ENCODE results near the gene ZNF526.

The ZNF526 gene, protein sequence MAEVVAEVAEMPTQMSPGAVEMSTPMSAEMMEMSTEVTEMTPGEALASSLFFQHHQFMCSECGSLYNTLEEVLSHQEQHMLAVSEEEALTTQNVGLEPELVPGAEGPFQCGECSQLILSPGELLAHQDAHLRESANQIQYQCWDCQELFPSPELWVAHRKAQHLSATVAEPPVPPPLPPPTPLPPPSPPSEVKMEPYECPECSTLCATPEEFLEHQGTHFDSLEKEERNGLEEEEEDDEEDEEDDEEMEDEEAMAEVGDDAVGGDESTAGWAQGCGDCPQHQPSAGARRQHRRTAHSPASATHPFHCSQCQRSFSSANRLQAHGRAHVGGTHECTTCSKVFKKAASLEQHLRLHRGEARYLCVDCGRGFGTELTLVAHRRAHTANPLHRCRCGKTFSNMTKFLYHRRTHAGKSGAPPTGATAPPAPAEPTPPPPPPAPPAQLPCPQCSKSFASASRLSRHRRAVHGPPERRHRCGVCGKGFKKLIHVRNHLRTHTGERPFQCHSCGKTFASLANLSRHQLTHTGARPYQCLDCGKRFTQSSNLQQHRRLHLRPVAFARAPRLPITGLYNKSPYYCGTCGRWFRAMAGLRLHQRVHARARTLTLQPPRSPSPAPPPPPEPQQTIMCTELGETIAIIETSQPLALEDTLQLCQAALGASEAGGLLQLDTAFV

DNA sequence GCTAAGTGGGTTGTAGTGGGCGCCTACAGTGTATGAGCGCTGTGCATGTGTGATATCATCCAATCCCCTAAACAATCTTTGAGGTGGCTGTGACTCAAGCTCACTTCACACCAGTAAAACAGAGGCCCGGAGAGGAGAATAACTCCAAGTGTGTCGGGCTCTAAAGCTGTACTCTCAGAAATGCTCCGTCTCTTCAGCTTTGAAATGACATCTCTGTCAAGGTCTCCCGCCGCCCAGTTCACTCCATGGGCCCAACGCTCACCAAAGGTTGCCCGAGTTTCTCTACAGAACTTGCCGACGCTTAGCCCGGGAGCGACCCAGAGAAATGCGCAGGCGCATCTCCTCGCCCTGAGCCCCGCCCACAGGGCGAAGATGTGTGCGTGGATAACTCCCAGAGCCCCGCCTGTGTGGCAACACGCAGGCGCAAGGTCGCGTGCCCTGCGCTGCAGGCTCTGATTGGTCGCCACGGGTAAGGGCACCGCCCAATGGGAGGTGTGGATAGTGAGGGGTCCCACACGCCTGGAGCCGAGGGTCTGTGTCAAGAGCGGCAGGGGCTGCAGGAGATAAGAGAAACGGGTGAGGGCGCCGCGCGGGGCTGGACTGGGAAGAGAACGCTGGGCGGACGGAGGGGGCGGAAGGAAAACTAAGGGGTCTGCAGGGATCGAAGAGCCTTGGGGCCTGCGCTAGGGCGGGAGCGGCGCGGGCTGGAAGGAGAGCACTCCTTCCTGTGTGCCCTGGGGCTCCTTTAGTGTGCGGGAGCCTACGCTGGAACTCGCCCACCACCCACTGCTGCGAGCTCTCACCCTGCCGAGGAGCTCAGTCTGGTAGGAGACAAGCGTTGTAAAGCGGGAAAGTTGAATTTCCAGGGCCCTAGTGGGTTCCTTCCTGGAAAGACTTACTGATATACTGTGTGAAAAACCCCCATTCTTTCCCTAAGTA lies at the start of gene ZNF526:
Gene ZNF526, plus strand, starts transcription at position 501 of the 939 bp plus-strand sequence. CDS start 4,092 bp downstream, outside the sequence.
- peak; percentile 95 for DNase-seq (ENCODE audit: low read depth)

DNA sequence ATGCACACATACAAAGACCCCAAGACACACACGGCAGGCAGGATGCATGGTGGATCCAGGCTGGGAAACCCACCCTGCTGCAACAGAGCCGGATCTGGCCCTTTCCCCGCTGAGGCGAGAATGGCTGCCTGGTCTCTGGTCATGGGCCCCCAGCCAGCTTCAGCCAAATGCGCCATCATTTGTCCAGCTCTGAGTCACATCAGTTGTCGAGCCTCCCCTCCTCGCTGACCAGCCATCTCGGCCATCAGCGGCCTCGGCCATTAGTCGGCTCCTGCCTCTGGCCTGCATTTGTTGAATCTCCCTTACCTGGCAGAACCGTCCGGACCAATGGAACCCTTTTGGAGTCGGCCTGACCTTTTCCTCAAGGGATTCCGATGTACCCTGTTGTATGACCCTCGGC lies 49.4 kb upstream of the ZNF526 start:
- no peak for DNase-seq (ENCODE audit: low read depth)

DNA sequence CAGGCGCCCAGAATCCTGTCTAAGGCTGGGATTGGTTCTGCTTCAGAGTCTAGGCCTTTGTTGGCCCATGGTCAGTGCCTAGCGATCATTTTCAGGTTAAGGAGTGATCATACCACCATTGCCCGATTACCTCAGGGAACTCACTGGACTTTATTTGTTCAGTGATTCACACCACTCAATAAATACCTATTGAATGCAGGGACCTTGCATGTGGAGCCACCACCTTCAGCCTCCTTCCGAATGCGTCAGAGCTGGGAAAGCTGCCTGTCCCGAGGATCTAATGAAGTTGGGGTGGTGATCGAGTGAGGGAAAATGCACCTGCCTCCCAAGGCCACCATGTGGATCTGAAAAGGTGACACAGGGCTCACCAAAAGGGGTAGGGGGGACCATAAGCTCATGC lies 47.9 kb upstream of the ZNF526 start:
- no peak for DNase-seq (ENCODE audit: low read depth)

DNA sequence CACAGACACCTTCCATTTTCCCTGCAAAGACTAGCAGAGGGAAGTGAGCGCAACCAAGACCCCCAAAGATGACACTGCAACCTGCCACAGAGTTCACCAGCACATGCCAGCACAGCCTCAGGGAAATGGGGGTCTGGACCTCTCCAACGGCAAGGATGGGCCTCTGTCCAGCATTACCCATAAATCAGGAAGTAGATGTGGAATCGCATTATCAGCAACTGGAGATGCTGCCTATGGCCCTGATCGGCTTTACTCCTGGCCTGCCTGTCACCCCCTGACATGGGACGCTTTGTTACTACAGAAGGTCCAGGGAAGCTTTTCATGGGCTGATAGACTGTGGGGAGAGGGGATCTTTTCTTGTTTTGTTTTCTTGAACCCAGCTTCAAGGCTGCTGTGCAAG lies 46.4 kb upstream of the ZNF526 start:
- DNase-seq (ENCODE audit: low read depth): no peak

DNA sequence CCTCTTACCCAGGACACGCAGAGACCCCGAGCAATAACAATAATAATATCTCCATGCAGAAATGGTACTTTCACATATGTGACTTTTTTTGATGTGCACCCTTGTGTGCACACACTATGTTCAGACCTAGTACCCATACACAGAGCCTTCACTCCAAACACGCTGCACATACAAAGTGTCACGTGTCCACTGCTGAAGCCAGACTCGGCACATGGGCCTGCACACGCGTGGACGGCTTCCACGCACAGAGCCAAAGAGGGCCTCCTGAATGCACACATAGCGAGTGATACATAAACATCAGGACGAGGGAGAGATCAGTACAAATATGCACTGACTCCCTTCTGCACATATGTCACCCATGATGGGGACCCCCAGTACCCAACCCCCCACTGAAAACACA lies 45.9 kb upstream of the ZNF526 start:
- no peak for DNase-seq (ENCODE audit: low read depth)

DNA sequence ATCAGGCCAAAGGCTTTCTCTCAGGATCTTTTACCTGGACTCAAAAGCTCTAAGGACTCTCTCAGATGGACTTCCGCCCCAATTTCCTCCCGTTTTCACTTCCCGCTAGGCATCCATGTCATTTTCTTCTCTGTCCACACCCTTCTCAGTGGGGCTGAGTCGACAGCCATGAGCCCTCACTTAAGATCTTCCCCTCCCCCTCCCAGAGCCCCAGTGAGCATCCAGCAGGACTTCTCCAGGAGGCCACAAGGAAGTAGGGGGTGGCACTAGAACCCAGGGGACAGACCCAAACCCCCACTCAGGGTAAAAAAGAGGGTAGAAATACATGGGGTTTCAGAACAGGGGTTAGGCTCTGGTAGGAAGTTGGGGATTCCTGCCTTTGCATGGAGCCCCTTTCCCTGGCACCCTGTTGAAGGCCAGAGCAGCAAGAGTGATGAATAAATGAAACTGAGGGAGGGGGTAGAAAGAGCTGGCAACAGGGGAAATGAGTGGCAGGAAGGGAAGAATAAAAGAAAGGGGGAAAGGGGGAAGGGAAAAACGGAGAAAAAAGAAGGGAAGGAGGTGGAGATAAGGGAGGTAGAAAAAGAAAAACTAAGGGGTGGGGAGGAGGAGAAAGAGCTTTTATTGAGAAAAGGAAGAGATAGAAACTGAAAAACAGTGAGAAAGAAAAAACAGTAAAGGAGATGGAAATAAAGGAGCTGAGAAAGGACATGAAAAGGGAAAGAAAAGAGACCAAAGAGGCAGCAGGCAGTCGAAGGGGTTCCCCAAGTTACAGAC lies 45.0 kb upstream of the ZNF526 start:
- no peak for DNase-seq (ENCODE audit: low read depth)

DNA sequence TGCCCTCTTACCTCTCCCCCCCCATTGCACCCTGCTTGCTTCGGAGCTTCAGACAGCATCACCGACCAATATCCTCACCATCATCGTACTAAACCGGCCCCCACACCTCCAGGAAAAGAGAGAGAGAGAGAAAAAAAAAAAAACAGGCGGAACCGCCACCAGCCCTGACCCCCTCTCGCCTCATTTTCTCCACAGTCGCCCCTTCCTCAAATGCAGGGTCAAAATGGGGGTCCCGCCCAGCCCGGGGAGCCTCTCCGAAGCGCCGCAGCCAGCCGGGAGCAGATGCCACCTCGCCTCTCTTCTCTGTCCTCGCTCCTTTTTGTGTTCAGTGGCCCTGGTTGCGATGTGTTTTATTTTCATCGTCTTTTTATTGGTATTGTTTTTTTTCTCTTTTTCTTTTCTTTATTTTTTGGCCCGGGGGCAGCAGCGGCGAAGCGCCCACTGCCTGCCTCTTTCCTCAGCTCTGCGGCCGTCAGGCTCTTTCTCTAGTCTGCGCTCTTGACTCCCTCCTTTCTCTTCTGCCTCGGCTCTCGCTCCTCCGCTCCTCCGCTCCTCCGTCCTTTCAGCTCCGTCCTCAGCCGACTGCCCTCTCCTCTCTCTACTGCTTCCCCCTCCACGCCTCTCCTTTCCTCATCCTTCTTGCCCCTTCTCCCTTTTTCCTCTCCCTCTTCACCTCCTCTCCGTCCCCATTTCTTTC lies 44.0 kb upstream of the ZNF526 start:
- DNase-seq (ENCODE audit: low read depth): no peak

DNA sequence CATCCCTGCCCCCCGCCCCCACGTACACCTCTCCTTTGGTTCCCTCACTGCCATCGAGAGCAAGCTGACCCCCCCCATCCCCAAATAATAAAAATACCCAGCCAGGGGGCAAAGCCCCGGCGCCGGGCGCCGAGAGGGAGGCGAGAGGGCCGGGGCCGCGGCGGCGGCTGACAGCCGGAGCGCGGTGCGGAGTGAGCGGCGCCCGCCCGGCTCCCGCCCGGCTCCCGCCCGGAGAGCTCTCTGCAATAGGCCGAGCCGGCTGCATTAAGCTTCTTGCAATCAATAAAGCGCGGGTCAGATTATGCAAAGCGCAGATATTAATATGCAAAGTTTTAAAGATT lies 43.5 kb upstream of the ZNF526 start:
- no peak for DNase-seq (ENCODE audit: low read depth)

DNA sequence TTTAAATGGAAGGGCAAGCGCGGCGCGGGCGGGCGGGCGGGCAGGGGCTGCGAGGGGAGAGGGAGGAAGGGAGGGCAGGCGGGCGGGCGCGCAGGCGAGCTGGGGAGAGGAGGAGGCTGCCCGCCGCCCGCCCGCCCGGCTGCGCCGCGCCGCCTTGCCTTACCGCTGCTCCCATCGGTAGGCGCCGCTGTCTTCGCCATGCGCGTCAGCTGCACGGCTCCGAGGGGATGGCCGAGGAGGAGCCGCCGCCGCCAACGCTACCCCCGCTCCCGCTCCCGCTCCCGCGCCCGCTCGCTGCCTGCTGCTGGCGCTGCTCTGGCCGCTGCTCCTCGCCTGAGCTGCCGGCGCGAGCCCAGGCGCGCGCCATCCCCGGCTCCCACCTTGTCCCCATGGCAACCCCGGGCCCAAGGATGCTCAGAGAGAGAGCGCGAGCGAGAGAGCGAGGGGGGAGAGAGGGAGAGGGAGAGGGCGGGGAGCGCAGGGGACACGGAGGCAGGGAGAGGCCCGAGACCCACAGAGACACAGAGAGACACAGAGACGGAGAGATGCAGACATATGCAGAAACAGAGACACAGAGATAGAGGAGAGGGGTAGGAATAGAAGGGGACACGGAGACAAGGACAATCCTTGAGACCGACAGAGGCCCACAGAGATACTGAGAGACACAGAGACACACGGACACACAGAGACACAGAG lies 43.0 kb upstream of the ZNF526 start:
- peak; percentile 66 for DNase-seq (ENCODE audit: low read depth)

DNA sequence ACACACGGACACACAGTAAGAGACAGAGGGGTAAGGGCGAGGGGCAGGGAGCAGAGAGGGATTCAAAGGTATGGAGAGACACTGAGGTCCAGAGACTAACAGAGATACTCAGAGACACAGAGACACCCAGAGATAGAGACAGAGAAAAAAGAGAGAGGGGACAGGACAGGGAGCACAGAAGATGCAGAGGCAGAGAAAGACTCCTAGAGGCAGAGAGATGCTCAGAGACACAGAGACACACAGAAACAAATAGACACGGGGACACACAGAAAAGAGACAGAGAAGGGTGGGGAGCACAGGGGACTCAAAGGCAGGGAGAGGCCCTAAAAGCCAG lies 42.5 kb upstream of the ZNF526 start:
- no peak for DNase-seq (ENCODE audit: low read depth)

DNA sequence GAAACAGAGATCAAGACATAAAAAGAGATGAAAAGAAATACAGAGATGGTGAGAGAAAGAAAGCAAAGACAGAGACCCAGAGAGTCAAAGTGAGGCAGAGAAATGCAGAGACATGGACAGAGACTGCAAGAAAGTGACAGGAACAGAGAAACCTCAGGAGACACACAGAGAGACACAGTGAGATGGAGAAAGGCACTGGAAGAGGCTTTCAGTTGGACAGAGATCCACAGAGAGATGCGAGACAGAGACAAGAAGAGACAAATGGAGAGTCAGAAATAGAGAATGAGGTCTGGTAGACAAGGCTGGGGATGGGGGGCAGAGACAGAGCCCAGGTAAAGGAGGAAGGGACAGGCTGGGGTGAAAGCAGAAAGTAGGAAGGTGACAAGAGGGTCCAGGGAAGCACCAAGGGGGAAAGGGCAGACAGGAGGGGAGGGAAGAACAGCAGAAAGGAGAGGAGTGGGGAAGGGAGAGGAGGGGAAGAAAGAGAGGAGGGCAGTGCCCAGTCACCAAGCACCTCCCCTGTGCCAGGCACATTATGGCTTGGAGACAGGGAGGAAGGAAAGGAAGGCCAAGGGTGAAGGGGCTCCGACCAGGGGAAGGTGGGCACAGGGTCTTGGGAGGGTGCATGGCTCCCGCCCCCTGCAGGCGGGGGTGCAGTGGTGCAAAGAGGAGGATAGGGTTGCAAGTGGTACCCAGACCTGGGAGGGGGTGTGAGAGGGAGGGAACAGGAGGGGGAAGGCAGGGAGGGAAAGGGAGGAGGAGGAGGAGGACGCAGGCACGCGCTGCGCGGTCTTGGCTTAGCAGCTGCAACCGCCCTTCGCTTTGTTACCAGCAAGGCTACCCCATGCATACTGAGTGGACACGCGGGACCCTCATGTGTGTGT lies 41.1 kb upstream of the ZNF526 start:
- no peak for DNase-seq (ENCODE audit: low read depth)

DNA sequence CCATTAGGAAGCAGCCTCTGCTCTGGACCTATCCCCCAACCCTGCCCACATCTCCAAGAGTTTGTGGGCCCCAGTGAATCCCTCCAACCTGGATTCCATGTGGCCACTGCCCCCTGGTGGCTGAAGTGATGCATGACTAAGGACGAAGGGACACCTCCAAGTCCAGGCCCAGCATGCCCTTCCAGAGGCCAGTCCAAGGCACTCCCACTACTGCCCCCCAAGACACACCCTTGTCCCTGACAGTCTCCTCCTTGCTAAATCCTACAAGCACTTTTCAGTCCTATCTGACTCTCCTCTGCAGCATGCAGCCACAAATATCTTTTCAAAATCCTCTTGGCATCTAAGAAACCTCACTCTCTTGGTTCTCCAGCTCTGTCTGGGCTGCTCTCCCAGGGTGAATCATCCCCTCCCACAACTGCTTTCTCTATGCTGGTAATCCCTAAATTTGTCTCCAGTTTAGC lies 35.7 kb upstream of the ZNF526 start:
- peak; percentile 61 for DNase-seq (ENCODE audit: low read depth)

DNA sequence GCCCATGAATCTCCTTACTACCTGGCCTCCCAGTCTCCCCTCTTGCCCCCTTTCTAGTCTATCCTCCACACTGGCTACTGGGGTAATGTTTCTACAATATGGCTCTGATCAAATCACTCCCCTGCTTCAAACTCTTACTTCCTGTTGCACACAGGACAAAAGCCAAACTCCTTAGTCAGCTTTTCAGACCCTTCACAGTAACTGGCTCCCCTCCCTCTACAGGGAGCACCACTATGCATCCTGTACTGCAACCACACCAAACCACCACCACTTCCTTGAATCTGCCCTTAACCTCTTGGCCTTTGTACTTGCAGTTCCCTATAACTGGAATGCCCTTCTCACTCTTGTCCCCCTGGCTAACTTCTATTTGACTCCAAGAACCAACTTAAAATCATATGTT lies 34.8 kb upstream of the ZNF526 start:
- no peak for DNase-seq (ENCODE audit: low read depth)

DNA sequence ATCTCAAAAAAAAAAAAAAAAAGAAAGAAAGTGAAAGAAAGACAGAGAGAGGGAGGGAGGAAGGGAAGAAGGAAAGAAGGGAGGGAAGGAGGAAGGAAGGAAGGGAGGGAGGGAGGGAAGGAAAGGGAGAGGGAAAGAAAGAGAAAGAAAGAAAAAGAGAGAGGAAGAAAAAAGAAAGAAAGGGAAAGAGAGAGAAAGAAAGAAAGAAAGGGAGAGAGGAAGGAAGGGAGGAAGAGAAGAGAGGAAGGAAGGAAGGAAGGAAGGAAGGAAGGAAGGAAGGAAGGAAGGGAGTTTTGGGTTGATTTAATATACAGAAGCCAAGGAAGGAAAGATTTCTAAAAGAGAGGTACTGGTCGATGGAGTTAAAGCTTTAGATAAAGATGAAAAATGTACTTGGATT lies 31.4 kb upstream of the ZNF526 start:
- DNase-seq (ENCODE audit: low read depth): no peak

DNA sequence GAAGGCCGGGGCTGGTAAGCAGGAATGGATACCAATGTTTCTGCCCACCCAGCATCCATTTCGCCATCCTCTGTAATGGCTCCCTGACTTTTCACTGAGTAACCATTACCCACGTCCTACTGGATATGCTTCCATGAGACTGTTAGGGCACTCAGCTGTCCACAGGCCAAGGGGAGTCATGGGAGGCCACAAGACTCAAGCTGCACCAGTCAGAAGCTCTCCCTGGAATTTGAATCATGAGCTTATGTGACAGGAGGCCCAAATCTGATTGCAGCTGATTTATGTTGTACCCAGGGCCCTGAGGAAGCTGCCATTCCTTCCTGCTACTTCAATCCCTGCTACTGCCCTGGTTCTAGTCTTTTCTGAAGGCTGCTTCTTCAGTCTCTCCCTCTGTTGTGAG lies 31.0 kb upstream of the ZNF526 start:
- no peak for DNase-seq (ENCODE audit: low read depth)

DNA sequence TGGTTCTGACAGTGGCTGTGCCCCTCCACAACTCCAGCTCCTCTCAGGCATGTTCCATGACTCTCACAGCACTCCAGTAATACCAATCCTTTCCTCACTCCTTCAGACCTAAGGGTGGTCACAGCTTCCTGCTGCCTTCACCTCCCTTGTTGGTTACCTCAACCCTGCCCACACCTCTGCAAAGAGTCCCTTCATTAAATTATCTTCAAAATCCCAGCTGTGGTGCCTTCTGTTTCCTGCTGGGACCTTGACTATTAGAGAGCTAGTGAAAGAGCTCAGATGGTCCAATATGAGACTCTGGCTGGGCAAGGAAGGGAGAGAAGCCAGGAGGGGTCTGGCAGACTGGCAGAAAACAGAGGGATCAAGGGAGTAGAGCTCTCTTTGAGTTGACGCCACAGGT lies 28.8 kb upstream of the ZNF526 start:
- no peak for DNase-seq (ENCODE audit: low read depth)

DNA sequence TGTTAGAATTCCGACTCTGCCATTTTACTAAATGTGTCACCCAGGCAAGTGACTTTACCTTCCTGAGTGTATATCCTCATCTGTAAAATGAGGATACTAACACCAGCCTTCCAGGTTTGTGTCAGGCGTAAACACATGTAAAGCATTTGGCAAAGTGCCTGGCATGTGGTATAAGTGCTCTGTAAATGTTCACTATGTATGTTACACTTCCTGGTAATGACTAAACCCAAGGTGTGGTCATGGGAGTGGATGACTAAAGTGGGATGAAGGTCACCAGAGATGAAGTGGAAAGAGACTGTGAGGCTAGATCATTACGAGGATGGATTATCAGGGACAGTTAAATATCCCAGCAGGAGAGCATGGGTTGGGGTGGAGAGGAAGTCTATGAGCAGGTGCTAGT lies 28.3 kb upstream of the ZNF526 start:
- no peak for DNase-seq (ENCODE audit: low read depth)

DNA sequence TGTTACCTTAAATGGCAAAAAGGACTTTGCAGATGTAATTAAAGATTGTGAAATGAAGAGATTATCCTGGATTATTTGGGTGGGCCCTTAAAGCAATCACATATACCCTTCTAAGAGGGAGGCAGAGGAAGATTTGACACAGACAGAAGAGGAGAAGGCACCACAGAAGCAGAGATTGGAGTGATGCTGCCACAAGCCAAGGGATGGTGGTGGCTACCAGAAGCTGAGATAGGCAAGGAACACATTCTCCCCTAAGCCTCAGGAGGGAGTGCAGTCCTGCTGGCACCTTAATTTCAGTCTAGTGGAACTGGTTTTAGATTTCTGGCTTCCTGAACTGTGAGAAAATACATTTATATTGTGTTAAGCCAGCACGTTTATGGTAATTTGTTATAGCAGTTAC lies 26.8 kb upstream of the ZNF526 start:
- DNase-seq (ENCODE audit: low read depth): no peak

DNA sequence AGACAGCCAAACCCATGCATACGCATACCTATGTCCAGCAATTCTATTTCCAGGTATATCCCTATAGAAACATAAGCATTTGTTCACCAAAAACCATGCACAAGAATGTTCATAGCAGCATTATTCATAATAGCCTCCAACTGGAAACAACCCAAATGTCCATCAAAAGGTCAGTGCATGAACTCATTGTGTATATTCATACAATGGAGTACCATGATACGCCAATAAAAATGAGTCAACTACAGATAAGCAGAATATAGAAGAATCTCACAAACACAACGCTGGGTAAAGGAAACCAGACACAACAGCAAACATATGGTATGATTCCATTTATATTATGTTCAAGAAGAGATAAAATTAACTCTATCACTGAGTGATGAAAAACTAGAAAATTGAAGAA lies 26.4 kb upstream of the ZNF526 start:
- DNase-seq (ENCODE audit: low read depth): no peak

Data from activated T-helper 9 cell treated with anti-CD3 and anti-CD28 coated beads, Interleukin-2, amount 50 U/mL, for 16 hours (primary cell).